GM18868 (cell line): Measurements from ENCODE around the gene TEX13B.
"Not testable (repeated sequence)": the region's sequence is repeated elsewhere in the genome, so short reads cannot be mapped to it uniquely, and the experiment has no call there.

ENCODE experiments used
- ATAC-seq: cut with Tn5 transposase; IDR thresholded peaks from one replicate; pipeline ENCODE4 v1.9.1; 2021; ENCODE audit warnings: mild to moderate bottlenecking, moderate library complexity; ENCODE audit not compliant: unreplicated experiment

The TEX13B gene, protein sequence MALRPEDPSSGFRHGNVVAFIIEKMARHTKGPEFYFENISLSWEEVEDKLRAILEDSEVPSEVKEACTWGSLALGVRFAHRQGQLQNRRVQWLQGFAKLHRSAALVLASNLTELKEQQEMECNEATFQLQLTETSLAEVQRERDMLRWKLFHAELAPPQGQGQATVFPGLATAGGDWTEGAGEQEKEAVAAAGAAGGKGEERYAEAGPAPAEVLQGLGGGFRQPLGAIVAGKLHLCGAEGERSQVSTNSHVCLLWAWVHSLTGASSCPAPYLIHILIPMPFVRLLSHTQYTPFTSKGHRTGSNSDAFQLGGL

DNA sequence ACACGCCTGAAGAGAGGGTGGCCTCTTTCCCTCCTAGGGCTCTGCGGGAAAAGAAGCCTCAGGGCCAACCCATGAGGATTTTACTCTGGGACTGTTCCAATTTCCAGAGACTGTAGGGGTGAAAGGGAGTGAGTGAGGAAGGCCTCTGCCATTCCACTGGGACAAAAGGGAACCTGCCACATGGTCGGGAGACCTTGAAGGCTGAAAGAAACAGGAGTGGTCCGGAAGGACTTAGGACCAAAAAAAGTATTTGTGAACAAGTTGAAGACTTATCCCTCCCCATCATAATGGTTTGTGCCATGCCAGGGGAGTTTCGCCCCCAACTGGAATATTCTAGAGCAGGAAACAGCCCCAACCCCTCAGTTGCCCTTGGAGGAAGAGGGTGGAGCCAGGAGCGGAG lies at the start of gene TEX13B:
TEX13B (minus strand) TSS at position 15 of the 400 bp plus-strand sequence. CDS start 243 bp downstream, outside the sequence.
- ATAC-seq, result no peak

DNA sequence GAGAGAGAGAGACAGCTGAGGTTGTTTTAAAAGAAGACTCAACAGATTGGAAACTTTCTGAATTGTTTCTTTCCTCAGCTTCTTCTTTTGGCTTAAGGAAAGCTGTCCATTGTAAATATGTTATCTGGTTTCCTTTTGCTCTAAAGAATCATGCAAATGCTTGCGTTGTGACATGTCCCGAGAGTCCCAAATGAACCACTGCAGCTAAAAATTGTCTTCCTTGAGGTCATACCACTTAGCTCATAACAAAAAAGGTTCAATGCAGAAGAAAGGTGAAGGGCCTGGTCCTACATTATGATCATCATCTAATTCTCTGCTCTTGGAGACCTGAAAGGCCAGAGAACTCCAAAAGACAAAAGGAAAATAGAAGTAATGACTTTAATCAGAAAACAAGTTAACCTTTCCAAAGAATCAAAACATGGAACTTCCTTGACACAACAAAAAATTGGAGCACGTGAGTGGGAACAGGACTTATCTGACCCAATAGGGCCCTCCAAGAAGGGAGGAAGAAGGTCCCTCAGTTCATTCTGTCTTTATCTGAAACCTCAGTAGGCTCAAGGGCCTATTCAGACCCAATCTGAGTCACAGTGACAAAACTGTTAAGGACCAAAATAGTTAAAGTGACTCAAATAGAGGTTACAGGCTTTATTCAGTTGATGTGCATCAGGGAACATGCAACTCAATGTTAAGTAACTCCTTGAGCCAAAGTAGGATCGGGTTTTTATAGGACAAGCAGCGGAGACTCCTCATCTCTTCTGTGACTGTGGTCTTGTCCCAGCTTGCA lies 48.0 kb upstream of the TEX13B start:
- ATAC-seq, result peak; percentile 91

DNA sequence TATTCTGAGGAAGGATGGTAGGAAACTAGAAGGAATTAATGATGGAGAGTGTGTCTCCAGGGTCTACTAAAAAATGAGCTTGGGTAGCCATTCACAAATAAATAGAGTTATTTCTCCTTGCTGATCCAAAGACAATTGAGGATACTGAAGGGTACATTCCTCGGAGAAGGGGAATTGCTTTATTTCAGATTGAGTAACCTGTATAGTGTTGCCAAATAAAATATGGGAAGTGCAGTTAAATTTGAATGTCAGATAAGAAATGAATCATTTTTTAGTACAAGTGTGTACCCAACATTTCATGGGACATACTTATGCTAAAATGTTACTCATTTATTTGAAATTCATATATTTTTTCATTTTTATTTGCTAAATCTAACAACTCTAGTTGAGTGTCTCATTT lies 46.7 kb upstream of the TEX13B start:
- no peak for ATAC-seq

DNA sequence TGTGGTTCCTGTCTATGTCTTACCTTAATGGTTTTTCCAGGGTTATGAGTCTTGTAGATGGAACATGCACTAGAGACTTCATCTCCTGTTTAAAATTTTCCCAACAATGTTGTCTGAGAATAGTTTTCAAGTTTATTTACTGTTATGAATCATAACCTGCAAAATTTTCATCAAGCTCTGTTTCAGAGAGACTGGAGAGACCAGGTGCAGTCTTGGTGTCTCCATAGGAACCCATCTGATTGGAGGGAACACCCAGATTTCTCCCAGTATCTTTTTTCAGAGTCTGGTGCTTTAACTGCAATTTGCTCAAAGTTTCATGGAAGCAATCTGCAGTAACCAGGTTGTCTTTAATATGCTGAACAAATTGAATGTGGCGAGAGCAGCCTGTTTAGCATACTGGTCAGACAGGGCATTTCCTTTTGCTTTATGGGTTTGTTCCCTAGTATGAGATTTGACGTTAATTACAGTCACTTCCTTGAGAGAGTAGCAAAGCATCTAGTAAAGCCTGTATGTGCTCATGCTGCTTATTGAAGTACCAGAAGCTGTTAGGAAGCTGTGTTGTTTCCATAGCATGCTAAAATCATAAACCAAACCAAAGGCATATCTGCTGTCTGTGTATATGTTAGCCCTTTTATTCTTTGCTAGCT lies 43.9 kb upstream of the TEX13B start:
- no peak for ATAC-seq

DNA sequence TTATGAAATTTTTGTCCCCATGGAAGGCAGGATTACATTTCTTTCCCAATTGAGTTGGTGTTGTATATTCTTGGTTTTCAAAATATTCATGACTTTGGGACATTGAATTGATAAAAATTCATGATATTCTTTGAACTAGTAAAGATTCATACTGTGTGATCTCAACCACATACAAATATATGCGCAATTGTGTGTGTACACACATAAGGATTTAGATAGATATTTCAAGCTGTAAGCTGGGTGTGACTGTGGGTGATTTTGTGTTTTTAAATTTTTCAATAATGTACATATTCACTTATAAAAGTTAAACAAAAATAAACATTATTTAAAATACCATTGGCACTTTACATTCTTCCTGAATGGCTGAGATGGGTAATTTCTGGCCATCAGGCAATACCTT lies 43.2 kb upstream of the TEX13B start:
- no peak for ATAC-seq

DNA sequence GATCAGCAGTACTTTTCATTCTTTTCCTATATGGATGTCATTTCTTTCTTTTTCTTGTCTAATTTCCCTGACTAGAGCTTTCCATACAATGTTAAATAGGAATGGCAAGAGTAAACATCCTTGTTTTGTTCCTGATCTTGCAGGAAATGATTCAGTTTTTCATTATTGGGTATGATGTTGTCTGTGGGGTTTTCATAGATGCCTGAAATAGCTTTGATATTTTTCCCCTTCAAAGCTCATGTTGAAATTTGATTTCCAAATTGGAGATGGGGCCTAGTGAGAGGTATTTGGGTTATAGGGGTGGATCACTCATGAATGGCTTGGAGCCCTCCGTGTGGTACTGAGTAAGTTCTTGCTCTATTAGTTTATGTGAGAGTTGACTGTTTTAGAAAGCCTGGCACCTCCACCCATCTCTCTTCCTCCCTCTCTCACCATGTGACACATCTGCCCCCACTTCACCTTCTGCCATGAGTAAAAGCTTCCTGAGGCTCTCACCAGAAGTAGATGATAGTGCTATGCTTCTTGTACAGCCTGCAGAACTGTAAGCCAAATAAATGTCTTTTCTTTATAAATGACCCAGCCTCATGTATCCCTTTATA lies 40.4 kb upstream of the TEX13B start:
- ATAC-seq, result no peak

DNA sequence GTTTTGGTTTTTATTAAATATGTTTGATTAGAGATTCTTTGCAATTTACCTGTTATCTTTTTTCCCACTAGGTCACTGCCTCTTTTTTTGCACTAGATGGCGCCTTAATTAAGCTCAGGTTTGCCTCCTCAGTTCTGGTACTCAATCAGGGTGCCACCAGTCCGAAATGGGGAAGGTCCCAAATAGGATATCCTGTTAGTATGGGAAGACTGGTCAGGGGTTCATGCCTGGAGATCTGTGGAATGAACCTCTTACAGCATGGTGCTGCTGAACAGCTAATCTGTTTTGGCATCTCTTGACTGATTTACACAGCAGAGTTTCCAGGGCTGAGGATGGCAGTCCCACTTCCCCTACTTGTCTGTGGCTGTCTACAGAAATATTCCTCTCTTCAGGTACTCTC lies 38.5 kb upstream of the TEX13B start:
- ATAC-seq, result no peak

DNA sequence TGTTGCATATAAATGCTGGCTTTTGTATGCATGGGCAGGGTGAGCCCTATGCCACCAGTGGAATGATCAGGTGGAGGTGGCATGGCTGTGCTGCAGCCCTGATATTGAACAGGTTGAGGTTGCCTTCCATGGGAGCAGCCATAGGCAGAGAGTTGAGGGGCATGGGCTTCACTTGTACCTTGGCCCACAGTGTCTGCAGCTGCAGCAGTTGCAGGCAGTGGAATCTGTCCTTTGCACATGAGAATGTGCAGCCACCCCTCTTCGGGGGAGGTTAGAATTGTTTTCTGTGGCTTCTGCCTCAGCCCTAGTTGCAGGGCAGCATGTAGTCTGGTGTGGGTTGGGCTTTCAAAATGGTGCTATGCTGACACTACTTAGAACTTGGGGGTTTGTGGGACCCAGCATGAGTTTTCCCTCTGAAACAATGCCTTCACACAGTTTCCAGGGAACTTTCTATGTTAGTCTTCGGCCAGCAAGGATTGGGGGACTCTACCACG lies 37.3 kb upstream of the TEX13B start:
- ATAC-seq, result no peak

DNA sequence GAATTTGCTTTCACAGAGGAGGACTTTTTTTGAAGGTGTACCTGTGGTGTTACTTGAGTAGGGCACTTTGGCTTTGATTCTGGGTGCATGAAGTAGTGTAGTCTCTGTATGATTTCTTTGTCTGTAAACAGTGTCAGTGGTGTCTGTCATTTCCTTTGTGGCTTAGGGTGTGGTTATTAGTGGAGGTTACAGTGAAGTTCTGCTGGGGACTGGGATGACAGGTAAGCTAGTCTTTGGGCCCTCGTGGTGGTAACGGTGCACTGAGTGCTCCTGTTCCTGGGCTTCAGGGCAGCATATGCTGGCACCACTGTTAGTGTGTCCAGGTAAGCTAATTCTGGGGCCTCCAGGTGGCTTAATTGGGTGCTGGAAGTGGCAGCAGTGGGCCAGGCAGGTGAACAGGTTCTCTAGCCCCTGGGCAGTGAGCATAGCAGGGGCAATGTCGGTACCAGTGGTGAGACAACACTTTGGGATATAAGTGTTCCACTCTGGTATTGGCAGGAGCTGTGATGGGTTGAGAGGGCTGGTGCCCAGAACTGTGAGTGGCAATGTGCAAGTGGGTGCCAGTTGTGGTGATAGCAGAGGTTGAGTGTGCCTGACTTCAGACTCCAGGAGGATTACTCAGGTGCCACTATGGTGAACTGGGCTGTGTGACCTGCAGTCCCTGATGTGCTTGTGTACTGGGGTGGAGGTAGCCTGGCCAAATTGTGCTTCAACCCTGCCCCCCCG lies 36.6 kb upstream of the TEX13B start:
- no peak for ATAC-seq

DNA sequence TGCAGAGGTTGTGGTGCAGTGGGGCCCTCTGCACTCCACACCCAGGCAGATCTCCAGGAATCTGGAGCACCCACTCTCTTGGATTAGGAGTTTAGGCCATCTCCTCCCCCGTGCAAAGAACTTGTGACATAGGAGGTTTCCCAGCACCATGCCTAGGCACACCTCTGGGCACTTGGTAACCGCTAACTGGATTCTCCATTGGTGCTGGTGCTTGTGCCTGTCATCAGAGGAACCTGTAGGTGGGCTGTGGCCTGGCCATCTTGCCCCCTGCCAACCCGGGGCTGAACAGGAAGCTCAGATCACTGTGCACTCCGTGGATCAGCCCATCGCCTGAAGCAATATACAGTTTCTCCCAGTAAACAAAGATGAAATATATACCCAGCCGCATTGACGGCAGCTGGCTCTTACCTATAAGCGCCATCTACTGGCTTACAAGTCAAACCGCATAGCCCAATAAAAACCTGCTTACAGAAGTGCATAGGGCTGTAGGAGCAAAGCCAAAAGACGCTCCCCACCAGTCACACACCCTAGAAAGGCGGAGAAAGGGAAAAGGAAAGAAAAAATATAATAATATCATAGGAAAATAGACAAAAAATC lies 19.1 kb upstream of the TEX13B start:
- ATAC-seq, result peak; percentile 97

DNA sequence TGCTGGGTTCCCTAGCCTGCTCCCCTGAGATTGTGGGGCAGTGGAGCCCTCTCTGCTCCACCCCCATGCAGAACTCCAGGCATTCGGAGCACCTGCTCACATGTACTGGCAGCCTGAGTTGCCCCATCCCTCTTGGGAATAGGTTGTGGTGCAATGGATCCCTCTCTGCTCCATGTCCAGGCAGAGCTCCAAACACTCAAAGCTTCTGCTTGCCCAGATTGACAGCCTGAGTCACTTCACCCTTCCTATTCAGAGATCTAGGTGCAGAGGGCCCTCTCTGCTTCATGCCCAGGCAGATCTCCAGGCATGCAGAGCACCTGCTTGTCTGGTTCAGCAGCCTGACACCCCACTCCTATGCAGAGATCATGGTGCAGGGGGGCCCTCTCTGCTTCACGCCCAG lies 18.6 kb upstream of the TEX13B start:
- ATAC-seq, result peak; percentile 33

DNA sequence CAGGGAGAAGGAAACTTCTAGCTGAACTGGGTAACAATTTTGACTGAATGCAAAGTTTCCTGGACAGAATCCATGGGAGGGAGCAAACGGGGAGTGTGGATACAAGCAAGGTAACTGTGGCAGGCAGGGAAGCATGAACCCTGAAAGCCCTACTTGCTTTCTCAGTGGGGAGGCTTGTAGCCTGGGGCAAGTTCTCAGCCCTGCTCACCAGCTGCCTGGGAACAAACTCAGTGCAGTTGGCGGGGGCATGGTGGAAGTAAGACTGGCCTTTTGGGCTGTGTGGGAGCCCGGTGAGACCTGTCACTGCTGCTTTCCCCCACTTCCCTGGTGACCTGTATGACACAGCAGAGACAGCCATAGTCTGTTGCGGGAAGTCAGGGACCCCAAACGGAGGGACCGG lies 14.0 kb upstream of the TEX13B start:
- no peak for ATAC-seq

DNA sequence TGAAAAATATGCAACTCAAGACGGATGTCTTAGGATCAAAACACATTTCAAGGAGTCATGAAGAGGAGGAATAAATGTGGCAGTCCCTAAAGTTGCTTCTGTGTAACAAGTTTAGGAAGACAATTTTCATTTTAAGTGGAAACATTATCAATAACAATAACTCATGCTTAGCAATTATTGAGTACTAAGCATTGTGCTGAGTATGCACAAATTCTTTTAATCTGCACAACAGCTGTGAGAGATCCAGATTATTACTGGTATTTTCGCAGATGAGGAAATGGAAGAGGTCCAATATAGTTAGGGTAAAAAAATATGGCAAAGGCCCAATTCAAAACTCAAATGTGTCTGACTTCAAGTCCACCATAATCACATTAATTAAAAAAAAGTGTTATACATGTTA lies 2.9 kb upstream of the TEX13B start:
- ATAC-seq, result no peak

DNA sequence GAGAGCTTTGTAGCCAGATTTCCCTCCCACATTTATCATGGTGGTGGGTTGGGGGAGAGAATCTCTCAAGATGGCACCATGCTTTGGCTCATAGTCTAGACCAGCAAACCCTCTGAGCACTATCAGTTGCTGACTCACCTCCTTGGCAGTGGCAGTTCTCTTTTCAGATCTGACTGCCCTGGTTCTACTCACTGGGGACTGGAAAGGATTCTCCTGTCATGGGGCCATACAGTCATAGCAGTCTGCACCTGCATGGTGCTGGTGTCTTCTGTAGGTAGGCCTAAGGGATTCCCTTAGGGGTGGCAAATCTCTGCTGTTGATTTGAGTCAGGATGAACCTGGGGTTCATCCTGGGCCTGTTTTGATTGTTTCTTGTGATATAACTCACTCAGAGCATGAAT lies 2.6 kb downstream of the TEX13B start:
- peak; percentile 72 for ATAC-seq

DNA sequence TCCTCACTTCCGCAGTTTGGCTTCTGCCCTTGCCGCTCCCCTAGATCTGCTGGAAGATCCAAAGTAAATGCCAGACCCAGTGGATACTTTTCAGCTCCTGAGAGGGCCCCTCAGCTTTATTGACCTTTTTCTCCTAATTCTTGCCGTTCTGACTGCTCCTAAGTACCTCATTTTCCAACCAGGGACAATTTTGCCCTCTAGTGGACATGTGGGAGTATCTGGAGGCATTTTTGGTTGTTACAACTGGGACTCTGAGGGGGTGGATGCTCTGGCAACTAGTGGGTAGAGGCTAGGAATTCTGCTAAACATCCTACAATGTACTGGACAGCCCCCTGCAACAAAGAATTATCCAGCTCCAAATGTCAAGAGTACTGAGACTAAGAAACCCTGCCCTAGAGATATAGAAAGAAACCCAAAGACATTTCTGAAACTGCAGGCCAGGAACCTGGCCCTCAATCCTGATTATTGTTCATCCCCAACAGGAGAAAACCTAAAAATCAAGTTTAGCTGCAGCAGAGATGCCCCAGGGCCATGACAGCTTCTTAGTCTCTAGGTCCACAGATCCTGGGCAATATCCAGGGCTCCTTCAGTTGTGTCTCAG lies 3.4 kb downstream of the TEX13B start:
- no peak for ATAC-seq

DNA sequence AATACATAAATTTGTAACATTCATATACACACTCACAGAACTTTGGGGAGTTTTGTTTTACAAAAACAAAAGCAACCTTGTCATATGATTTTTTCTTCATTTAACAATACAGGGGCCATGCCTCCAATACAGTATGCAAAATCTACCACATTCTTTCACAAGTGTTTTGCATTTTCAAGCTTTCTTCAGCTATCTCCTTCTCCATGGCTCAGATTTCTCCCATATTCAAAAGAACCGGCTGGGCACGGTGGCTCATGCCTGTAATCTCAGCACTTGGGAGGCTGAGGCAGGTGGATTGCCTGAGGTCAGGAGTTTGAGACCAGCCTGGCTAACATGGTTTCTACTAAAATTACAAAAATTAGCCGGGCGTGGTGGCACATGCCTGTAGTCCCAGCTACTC lies 4.1 kb downstream of the TEX13B start:
- ATAC-seq, result no peak

DNA sequence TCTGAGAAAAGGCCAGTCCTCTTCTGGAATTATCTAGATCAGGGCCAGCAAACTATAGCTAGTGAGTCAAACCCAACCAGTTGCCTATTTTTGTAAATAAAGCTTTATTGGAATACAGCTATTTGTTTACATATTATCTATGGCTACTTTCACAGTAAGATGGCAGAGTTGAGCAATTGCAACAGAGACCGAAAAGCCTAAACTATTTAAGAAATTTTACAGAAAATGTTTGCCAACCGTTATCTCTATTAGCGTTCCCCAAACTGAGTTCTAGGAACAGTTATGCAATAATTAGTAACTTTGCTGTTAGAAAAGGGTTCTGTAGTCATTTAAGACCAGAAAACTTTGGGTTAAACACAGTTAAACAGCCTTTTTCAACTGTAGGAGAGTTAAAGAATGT lies 10.5 kb downstream of the TEX13B start:
- no peak for ATAC-seq

DNA sequence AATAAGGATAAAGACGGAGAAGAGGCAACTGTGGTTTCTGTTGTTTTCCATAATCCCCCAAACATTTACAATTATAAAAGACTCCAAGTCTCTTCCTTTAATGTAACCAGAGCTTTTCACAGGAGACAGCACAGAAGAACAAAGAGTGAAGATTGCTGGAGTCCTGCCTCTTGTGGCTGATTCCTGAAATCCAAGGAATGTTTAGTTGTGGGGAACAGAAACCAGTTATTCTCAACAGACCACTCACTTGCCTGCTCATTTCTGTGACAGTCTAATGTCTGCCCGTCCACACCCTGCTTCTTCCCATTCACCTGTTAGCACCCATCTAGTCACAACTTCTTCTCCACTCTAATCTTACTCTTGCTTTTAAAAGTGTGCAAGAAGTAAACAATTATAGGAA lies 12.1 kb downstream of the TEX13B start:
- ATAC-seq, result no peak

DNA sequence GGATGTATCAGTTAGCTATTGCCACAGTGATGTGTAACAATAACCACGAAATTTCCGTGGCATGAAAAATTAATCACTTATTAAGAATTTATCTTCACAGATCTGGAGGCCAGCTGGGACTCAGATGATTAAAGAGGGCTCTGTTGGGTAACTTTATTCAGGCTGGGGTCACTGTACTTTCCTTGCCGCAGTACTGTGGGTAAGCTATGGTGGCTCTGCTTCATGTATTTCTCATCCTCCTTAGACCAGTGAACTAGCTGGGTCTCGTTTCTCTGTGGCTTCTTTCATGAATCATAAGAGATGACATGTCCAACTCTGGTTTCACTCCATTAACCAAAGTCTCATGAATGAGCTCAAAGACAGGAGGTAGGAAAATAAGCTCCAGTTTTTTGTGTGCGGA lies 13.5 kb downstream of the TEX13B start:
- ATAC-seq, result no peak

DNA sequence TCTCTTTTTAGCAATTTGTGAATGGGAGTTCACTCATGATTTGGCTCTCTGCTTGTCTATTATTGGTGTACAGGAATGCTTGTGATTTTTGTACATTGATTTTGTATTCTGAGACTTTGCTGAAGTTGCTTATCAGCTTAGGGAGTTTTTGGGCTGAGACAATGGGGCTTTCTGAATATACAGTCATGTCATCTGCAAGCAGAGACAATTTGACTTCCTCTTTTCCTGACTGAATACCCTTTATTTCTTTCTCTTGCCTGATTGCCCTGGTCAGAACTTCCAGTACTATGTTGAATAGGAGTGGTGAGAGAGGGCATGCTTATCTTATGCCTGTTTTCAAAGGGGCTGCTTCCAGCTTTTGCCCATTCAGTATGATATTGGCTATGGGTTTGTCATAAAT lies 26.8 kb downstream of the TEX13B start:
- ATAC-seq, result not testable (repeated sequence)
